Caco-2 (cell line): ENCODE measurements around the gene IL6. TPM values are rescaled to one million over a fixed set of nuclear protein-coding genes. Genes with fewer than 3 reads are reported as not detected.
"Not testable (repeated sequence)": the region's sequence is repeated elsewhere in the genome, so short reads cannot be mapped to it uniquely, and the experiment has no call there.

ENCODE experiments used
- Bru-seq: library from RNA; stranded (reverse); fragments of 400-500 nt; gene quantifications from one replicate; lab custom pipeline; 2021; lab: Mats Ljungman, UMichigan
- BruChase-seq, 2 experiments: library from RNA; stranded (reverse); fragments of 400-500 nt; gene quantifications; one replicate each; lab custom pipeline; 2021; lab: Mats Ljungman, UMichigan
- BruUV-seq: library from RNA; stranded (reverse); fragments of 400-500 nt; replicated peaks from 2 replicates; lab custom pipeline; 2021; lab: Mats Ljungman, UMichigan
- CTCF ChIA-PET: fragments of 300-600 bp; sonication (Branson Sonifier 250); formaldehyde crosslinking; loops from one replicate; lab custom pipeline; 2022; ENCODE audit warnings: antibody characterized with exemption; lab: Charles Lee
- POLR2A ChIA-PET: fragments of 300-600 bp; sonication (Branson Sonifier 250); formaldehyde crosslinking; loops from one replicate; lab custom pipeline; 2022; ENCODE audit warnings: antibody characterized with exemption; lab: Charles Lee
- DNase-seq, 2 experiments: peaks; one replicate each; pipeline versions ENCODE4 v3.0.0 to v3.0.0-alpha.2; 2020 to 2022
- H3K27me3 ChIP-seq: replicated peaks from 2 replicates; pipeline ENCODE4 v1.6.0; 2011; ENCODE audit warnings: low read length; ENCODE audit not compliant: control insufficient read depth, insufficient read depth
- H3K36me3 ChIP-seq: 2 replicates; pipeline ENCODE4 v1.5.1; 2011; ENCODE audit warnings: low read length; ENCODE audit not compliant: control insufficient read depth, insufficient read depth
- H3K4me1 ChIP-seq: fragments of 250-450 bp; sonication (Bioruptor Pico); 2 replicates; pipeline ENCODE4 v1.5.1; 2020; ENCODE audit warnings: mild to moderate bottlenecking
- H3K4me3 ChIP-seq: 2 replicates; pipeline ENCODE4 v1.5.1; 2011; ENCODE audit warnings: low read depth, mild to moderate bottlenecking, control low read depth, low read length
- H3K9me3 ChIP-seq: fragments of 250-450 bp; sonication (Bioruptor Pico); 2 replicates; pipeline ENCODE4 v1.5.1; 2020; ENCODE audit warnings: mild to moderate bottlenecking, moderate library complexity
- H3K27ac Mint-ChIP-seq: one replicate; pipeline ENCODE4 v1.8.0; 2022; ENCODE audit warnings: mixed read lengths; ENCODE audit not compliant: unreplicated experiment
- H3K27me3 Mint-ChIP-seq: one replicate; pipeline ENCODE4 v1.8.0; 2022; ENCODE audit warnings: mixed read lengths; ENCODE audit not compliant: insufficient read depth, unreplicated experiment
- H3K36me3 Mint-ChIP-seq: one replicate; pipeline ENCODE4 v1.8.0; 2022; ENCODE audit warnings: mild to moderate bottlenecking, mixed read lengths; ENCODE audit not compliant: insufficient read depth, unreplicated experiment
- H3K4me1 Mint-ChIP-seq: one replicate; pipeline ENCODE4 v1.8.0; 2022; ENCODE audit warnings: low read depth, mixed read lengths; ENCODE audit not compliant: unreplicated experiment
- H3K4me3 Mint-ChIP-seq: one replicate; pipeline ENCODE4 v1.8.0; 2022; ENCODE audit warnings: mild to moderate bottlenecking, moderate library complexity, mixed read lengths; ENCODE audit not compliant: unreplicated experiment
- H3K9me3 Mint-ChIP-seq: one replicate; pipeline ENCODE4 v1.8.0; 2022; ENCODE audit warnings: mixed read lengths; ENCODE audit not compliant: unreplicated experiment
- CTCF ChIP-seq, 2 experiments: fragments of 200-600 bp in 1 of 2; IDR thresholded peaks; 1 replicate in 1 of 2; 2 replicates in 1 of 2; pipeline versions ENCODE4 v1.5.1 to v1.8.0; 2011 to 2022; ENCODE audit warnings: antibody characterized with exemption in 1 of 2, control low read depth in 1 of 2, inconsistent platforms in 1 of 2, low read depth in 1 of 2, low read length in 1 of 2, mild to moderate bottlenecking in 1 of 2, moderate library complexity in 1 of 2; ENCODE audit not compliant: insufficient read depth in 1 of 2, severe bottlenecking in 1 of 2, unreplicated experiment in 1 of 2
- intact Hi-C: fragments of 100-400 bp; cut with micrococcal nuclease; formaldehyde crosslinking; loops from one replicate; pipeline ENCODE4 v1.10.0; 2022; ENCODE audit not compliant: unreplicated experiment
- long read RNA-seq: library from polyadenylated mRNA; stranded (forward); transcript quantifications from one replicate; pipeline ENCODE4 v2.0.0, GENCODE V29; 2022
- total RNA-seq: library from RNA; stranded (reverse); gene quantifications from 2 replicates; pipeline ENCODE4 v1.2.3, GENCODE V29; 2022

The IL6 gene
- total RNA-seq: not detected in 2 replicates
- percentile 20 among the genes with signal in this experiment for Bru-seq, nascent RNA
- not detected for BruChase-seq, experiment 1, labeled RNA remaining after a 2-hour chase
- percentile 11 among the genes with signal in this experiment for BruChase-seq, experiment 2, labeled RNA remaining after a 6-hour chase
- long read RNA-seq: 0 reads

GRCh38 chr7:22726907-22727713, at the start of gene IL6:
IL6 (plus strand) TSS chr7:22727200; CDS start chr7:22727263, 63 bp downstream.
- H3K36me3 ChIP-seq: no peaks in the 10 kb centered on the region
- no peaks in the 10 kb centered on the region for H3K27me3 ChIP-seq
- no peaks in the 10 kb centered on the region for H3K27me3 Mint-ChIP-seq
- H3K9me3 Mint-ChIP-seq: no peaks in the 10 kb centered on the region
- no peaks in the 10 kb centered on the region for H3K9me3 ChIP-seq
- no peak for TF ChIP-seq CTCF (IDR thresholded peaks at IDR 0.05; ENCODE audit: insufficient read depth in 1 of 2, low read depth in 1 of 2, low read length in 1 of 2, severe bottlenecking in 1 of 2, unreplicated experiment in 1 of 2)
- CTCF ChIA-PET: interaction anchor here (0.6 to 5.3 kb wide), 7 partner anchors 9 to 328 kb away, joined by 3 to 95 read pairs (median 4); no protein-coding TSS in a partner anchor
- no TSS peak for BruUV-seq
- no peak within 1 kb of the TSS for H3K4me3 Mint-ChIP-seq
- H3K4me3 ChIP-seq: no peak within 1 kb of the TSS
- POLR2A ChIA-PET: interaction anchor here (0.9 kb wide), 2 partner anchors 59 to 165 kb away, joined by 3 read pairs; no protein-coding TSS in a partner anchor
- peaks cover 16% of the 10 kb centered on the region for H3K4me1 ChIP-seq
- peak within 1 kb of the TSS; percentile 46 for H3K27ac Mint-ChIP-seq
- intact Hi-C loops: loop anchor here (1.0 to 5.0 kb wide), 4 partner anchors 55 to 167 kb away; no protein-coding TSS in a partner anchor
- no peak for DNase-seq
- H3K36me3 Mint-ChIP-seq: no peaks in the 10 kb centered on the region
- peaks cover 13% of the 10 kb centered on the region for H3K4me1 Mint-ChIP-seq

- peaks cover 34% of the 10 kb centered on the region for H3K4me1 ChIP-seq
- H3K4me3 ChIP-seq, H3K4me3 Mint-ChIP-seq, H3K27me3 ChIP-seq, H3K36me3 ChIP-seq, BruUV-seq, DNase-seq, H3K36me3 Mint-ChIP-seq, POLR2A ChIA-PET, H3K9me3 ChIP-seq, H3K27me3 Mint-ChIP-seq, intact Hi-C loops, H3K27ac Mint-ChIP-seq: not testable (repeated sequence)
- peaks cover 23% of the 10 kb centered on the region for H3K9me3 Mint-ChIP-seq
- peaks cover 32% of the 10 kb centered on the region for H3K4me1 Mint-ChIP-seq
- CTCF ChIA-PET: interaction anchor here (0.7 kb wide), 1 partner anchor 93 kb away, joined by 7 read pairs; no protein-coding TSS in a partner anchor
Measured at GRCh38 chr7:22677263-22677662, 49.7 kb upstream of the IL6 start.

GRCh38 chr7:22677680-22678079, 49.3 kb upstream of the IL6 start:
- CTCF ChIA-PET: no interaction called here
- Mint-ChIP-seq H3K4me3 (no peak overlapping the region), H3K36me3 (peaks cover 7% of the 10 kb centered on the region), H3K27ac (no peak overlapping the region), H3K27me3 (no peaks in the 10 kb centered on the region), H3K9me3 (peaks cover 25% of the 10 kb centered on the region), H3K4me1 (peaks cover 28% of the 10 kb centered on the region)
- Histone ChIP-seq H3K9me3 (peaks cover 8% of the 10 kb centered on the region), H3K4me3 (no peak overlapping the region), H3K4me1 (peaks cover 30% of the 10 kb centered on the region), H3K27me3 (no peaks in the 10 kb centered on the region), H3K36me3 (no peaks in the 10 kb centered on the region)
- intact Hi-C loops: no loop called here
- no peak for DNase-seq
- POLR2A ChIA-PET: no interaction called here
- BruUV-seq: no TSS peak
- TF ChIP-seq CTCF (IDR thresholded peaks at IDR 0.05; ENCODE audit: insufficient read depth in 1 of 2, low read depth in 1 of 2, low read length in 1 of 2, severe bottlenecking in 1 of 2, unreplicated experiment in 1 of 2): no peak
